Myocyte (in vitro differentiated cells): ENCODE data around the gene CT83. TPM values are rescaled to one million over a fixed set of nuclear protein-coding genes. Genes with fewer than 3 reads are reported as not detected.

ENCODE experiments used
- DNase-seq: peaks from one replicate; pipeline ENCODE4 v3.0.0-alpha.2; 2012; ENCODE audit warnings: low read depth
- polyA plus RNA-seq: library from polyadenylated mRNA; unstranded; fragments of >200 nt; gene quantifications from one replicate; pipeline ENCODE4 v1.2.1, GENCODE V29; 2012; ENCODE audit warnings: missing spikeins
- total RNA-seq: library from RNA; depleted of rRNA; stranded (reverse); fragments of >200 nt; gene quantifications from 2 replicates; pipeline ENCODE4 v1.2.3, GENCODE V29; 2014

The CT83 gene
- total RNA-seq, result not detected in 2 replicates
- not detected for polyA plus RNA-seq

DNA sequence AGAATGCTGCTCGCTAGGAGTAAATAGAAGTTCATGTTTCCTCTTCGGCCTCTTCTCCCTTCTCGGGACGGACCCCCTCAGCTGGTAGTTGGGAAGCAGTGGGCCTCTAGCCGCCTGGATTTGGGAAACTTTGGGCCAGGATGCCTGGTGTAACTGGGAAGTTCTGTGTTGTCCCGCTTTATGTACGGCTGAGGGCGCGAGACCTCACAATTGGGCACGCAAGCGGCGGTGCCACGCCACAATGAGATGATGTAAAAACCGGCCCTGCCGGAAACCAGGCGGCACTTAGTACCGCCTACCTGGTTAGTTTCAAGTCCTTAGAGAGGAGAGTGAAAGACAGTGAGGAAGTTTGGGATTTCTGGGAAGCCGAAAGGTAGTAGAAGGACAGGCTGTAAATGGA is at the start of gene CT83:
Gene CT83 (minus strand): TSS at position 155 of the 400 bp plus-strand sequence. CDS start 120 bp downstream, at position 35.
- no peak for DNase-seq

DNA sequence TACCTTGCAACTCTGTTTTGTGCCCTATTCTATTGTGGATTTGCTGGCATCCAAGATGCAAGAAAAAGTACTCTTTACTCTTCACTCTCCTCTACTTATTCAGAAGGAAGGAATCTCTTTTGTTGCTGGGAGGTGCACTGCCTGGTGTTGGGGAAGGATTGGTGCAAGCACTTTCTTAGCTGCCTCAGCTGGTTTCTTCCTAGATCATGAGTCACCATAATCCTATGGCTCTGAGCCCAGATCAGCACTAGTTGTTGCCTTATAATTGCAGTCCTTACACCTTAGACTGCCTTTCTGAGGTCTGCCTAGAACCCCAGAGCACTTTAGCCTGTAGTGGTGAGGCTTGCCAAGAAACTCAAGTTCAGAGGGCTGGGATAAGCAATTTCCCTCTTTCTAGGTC is 37.0 kb upstream of the CT83 start:
- DNase-seq, result no peak

DNA sequence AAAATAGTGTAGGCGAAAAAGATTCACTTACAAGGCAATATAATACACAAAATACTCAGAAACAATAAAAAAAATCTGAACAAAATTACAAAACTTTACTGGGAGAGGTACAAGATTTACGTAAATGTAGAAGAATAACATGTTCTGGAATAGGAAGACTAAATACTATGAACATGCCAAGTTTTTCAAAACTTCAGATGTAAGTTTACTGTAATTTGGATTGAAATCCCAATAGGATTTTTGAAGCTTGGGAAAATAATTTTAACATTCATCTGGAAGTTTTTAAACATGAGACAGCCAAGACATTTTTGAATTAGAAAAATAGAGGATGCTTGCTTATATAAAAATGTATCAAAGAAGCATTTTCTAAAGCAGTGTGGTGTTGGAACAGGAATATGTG is 30.5 kb upstream of the CT83 start:
- no peak for DNase-seq

- no peak for DNase-seq
Observed at GRCh38 chrX:116490104-116490503, 27.3 kb upstream of the CT83 start.

DNA sequence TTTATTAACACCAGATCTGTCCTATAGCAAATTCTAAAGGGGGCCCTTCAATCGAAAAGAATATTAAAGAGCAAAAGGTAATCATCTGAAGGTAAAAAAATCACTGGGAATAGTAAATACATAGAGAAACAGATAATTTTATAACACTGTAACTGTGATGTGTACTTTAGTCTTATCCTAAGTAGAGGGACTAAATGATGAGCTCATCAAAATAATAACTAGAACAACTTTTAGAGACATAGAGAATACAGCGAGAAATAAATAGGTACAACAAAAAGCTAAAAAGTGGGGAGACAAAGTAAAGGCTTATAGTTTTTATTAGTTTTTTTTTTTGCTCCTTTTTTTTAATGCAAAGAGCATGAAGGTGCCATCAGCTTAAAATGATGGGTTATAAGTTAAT is 17.3 kb upstream of the CT83 start:
- DNase-seq, result no peak

DNA sequence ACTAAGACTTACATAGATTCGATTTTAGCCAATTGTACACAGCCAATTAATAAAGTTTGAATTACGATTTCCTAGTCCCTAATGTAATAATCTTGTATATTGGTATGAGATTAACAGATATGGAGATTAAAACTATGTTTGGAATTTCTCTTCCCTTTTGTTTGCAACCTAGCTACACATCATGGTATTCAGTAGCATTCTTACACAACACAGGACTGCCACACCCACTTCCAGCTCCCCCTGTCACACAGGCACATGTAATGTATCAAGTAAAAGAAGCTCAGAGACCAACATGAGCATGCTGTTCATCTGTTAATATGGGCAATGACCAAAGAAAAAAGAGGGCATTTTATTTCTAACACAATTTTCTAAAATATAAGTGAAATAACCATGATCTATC is 13.6 kb downstream of the CT83 start:
- DNase-seq, result no peak

DNA sequence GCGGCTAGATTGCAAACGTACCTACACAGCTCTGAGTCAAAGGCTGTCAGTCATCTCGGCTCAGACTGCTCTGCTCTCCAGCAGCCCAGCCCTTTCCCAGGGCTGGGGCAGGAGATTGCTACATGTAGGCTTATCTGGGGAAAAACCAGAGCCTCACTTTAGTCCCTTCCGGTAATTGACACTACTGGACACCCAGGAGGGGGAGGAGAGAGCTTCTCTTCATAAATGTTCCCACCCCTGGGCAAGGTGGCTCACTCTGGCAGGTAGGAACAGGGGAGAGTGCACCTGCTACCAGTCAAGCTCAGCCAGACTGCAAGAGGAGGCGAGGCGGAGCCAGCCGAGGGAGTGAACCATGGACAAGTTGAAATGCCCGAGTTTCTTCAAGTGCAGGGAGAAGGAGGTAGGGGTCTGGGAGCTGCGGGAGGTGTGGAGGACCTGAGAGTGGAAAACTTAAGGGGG is 26.4 kb downstream of the CT83 start, which contains the start of gene SLC6A14:
Gene SLC6A14 (plus strand): TSS at position 249 of the 459 bp plus-strand sequence. CDS start 104 bp downstream, at position 353.
- DNase-seq, result no peak

DNA sequence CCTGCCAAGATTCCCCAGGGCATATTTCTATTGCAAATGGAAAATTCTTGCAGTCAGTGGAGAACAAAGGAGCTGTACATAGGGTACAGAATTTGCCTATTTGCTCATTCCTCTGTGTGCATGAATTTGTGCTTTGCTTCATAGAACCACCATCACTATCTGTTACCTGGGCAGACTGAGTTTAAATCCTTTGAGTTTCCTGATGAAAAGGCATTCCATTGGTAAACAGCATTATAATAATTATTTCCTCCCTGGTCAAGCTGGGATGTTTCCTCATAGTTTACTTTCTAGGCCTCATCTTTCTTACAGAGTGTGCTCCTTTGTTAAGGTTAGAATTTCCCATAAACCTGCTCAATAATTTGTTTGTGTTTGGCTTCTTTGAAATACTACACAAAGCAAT is 27.2 kb downstream of the CT83 start:
- no peak for DNase-seq

- DNase-seq, result no peak
Observed at GRCh38 chrX:116427978-116428377, 34.8 kb downstream of the CT83 start.

DNA sequence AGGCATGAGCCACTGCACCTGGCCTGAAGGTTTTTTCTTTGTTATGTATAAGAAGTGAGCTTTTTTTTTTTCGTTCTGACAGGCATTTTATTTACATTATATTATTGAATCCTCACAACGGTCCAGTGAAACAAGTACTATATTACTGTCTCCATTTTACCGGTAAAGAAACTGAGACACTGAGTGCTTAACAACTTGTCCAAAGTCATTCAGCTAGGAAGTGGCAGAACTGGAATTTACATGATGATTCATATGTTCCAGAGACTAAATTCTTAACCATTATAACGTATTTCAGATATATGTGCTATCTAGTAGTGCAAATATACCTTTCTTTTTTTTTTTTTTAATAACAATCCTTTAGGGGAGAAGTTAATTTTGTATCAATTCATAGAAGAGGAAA is 44.8 kb downstream of the CT83 start:
- no peak for DNase-seq

GRCh38 chrX:116417214-116417613 is 45.6 kb downstream of the CT83 start:
- DNase-seq, result no peak

DNA sequence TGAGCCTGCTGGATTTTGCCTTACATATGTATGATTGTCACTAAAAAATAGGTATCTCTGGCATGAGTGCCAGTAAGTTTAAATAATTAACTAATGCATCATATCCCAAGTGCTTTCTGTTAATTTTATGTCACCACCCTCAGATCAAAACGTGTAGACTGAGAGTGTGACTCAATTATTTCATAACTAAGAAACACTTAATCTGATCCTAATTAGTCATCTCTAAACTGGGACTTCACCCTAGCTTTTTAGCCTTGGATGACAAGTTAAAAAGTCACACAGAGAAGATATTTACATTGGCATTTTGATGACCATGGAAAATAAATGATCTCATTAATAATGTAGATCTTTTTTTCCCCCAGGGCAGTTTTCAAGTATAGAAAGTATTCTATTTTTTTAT is 49.5 kb downstream of the CT83 start:
- DNase-seq, result no peak

Other genes starting within 250 kb of the CT83 start
- not detected in 2 replicates for gene SLC6A14, start 26.4 kb downstream of the CT83 start, total RNA-seq